Measurements from ENCODE around the gene SFXN5. TPM values are rescaled to one million over a fixed set of nuclear protein-coding genes. Genes with fewer than 3 reads are reported as not detected.

The SFXN5 gene
- total RNA-seq, 2 donors from 2014 or later, result 9.0 to 10.5 TPM

DNA sequence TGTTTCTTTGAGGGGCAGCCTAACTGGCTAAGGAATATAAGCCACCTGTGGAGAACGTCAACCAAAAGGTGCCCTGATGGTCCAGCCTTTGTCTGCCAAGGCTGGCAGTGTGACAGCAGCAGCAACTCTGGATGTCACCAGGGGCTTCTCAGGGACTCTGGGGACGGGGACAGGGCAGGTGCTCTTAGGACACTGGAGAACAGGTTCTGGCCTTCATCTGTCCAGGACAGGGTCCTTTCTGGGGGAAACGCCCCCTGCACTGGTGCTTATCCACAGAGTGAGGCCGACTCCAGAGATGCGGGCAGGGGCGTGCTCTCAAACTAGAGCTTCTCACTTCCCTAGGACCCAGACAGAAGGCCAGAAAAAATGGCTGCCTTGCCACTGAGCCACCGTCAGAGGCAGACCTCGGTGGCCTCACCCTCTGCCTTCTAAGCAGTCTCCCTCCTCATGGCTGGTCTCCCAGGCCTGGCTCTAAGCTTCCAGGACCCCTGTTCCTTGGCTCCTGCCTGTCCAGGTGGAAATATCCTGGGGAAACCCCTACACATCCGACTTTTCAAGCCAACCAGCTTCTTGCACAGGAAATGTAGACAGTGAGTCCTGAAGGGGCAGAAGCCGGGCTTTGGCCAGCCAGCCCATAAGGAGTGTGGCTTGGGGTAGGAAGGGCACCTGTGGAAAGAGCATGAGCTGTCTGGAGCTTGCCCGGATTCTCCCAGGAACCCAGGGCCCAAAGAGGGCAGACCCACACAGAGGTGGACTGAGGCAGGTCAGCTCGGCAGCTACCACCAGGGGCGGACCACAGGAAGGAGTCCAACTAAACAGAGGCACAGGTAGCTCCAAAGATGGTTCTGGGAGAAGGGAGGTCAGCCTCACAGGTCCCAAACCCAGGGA is 11.3 kb upstream of the SFXN5 start:
- intact Hi-C loops (cut with DNase I), result no loop called here
- ATAC-seq, result no peak
- DNase-seq, result no peak

DNA sequence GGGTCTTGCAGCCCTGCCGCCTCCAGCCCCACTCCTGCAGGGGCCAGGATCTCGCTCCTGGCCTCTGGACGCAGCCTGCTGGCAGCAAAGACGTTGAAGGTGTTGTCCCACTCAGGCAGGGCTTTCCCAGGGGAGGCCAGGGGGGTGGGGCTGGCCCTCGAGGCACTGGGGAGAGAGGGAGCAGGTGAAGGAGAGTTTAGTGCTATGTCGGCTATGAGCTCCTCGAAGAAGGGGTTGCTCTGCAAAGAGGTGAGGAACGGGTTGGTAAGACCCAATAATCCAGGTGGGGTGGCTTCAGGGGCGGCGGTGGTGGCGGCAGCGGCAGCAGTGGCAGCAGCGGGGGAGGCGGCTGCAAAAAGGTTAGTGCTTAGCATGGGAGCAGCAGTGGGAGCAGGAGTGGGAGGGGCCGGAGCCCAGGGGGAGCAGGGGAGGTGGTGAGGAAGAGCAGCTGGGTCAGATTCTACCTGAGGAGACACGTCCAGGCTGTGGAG is 9.7 kb upstream of the SFXN5 start:
- intact Hi-C loops (cut with DNase I), result no loop called here
- ATAC-seq, result no peak

DNA sequence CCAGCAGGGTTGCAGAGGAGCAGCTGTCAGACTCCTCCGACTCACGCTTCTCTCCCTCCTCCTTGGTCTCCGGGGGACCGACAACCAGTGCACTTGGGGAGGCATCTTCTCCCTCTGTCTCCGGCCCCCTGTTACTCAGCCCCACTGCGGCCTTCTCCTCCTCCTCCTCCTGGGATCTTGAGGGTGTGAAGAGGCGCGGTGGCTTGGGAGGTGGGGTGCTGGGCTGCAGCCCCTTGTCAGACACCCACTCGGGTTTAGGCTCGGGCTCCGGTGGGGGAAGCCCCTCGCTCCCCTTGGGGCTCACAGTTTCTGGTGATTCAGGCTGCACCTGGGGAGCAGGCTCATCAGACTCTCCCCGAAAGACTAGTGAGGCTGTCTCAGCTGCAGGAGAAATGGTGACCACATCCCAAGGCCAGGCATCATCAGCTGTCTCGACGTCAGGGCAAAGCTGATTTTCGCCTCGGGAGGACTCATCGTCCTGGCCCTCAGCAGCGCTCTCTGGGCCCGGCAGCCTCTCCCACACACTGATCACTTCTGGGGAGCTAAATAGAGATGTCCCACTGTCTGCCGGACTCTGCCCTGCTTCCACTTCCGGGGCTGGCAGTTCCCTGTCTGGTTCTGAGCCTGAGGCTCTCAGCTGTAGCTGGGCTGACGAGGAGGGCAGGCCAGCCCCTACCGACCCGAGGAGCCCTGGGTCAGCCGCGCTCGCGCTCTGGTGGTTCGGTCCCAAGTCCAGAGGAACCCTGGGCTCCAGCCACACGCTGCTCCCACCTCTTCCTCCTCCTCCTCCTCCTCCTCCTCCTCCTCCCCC is 9.0 kb upstream of the SFXN5 start:
- DNase-seq (no peak), ATAC-seq (no peak)
- intact Hi-C loops (cut with DNase I), result no loop called here

More for the DNA sequence above, 9.7 kb upstream of the SFXN5 start:
- no peak for DNase-seq

DNA sequence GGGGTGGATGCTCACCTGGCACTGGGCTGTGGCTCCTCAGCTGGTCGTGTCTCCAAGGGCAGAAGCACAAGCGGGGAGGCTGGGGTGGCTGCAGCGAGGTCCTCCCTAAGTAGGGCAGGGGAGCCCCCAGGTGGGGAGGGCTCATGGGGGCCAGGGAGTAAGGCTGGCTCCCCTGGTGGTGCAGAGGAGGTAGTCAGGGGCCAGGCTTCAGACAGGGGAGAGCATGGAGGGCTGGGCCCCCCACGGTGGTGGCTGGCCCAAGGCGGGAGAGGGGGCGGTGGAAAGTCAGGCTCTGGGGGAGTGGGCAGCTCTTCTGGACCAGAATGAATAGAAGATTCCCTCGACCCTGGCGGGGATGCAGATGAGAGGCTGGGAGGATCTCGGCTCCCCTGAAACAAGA is 8.1 kb upstream of the SFXN5 start:
- intact Hi-C loops (cut with DNase I), result loop anchor here in 1 of 2 donors (10.0 kb wide), 1 partner anchor 185 kb away; no protein-coding TSS in a partner anchor
- DNase-seq (no peak), ATAC-seq (no peak)

DNA sequence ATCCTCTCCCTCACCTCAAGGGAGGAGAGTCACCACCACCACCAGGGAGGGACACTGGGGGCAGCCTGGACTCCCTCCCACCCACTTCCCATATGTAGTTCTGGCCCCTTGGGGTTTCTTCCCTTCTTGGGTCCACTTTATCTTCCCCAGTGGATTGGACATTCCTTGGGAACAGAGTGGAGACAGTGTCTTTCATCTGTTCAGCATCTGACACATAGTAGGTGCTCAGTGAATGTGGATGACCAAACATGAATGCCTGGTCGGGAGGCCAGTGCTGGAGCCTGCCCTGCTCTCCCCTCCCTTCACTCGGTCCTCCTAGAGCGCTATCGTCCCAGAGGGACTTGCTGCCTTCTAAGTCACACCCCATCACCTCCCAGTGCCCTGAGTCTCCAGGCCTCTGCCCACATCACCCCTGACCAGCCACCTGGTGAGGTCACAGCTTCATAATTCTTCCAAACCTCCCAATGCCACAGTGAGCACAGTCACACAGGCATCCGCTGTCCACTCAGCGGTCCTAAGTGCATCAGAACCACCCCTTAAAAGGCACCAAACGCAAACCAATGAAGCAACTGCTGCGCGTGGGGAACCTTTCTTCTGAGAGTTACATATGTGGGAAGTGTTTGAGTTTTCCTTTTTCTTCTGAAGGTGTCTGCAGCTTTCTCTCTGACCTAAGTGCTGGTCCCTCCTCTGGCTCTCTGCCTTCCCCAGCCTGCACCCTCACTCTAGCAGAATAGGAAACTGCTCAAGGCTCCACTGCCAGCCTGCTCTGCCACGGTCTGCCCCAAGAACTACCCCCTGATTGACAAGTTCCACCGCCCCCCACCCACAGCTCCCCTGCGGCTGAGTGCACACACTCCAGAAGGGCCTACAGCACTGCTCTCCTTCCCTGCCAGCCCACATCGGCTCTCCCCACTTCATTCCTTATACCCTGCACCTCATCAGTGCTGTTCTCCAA is 7.2 kb upstream of the SFXN5 start:
- no peak for DNase-seq
- no peak for ATAC-seq
- intact Hi-C loops (cut with DNase I), result loop anchor here in 1 of 2 donors (10.0 kb wide), 1 partner anchor 184 kb away; no protein-coding TSS in a partner anchor

DNA sequence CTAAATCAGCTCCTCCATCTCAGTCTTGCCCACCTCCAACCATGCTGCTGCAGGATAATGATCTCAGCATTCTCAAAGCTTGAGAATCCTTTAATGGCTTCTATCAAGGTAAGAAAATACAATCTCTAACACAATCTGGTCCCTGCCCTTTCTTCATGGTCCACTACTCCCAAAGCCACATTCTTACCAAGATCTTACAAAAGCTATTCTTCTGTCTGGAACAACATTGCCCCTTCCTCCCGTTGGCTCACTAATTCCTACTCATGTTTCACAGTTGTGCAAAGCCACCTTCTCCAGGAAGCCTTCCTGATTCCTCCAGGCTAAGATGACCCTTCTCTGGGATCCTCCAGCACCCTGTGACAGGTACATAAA is 5.9 kb upstream of the SFXN5 start:
- intact Hi-C loops (cut with DNase I), result loop anchor here in 1 of 2 donors (10.0 kb wide), 1 partner anchor 183 kb away; no protein-coding TSS in a partner anchor
- ATAC-seq (no peak), DNase-seq (no peak)

DNA sequence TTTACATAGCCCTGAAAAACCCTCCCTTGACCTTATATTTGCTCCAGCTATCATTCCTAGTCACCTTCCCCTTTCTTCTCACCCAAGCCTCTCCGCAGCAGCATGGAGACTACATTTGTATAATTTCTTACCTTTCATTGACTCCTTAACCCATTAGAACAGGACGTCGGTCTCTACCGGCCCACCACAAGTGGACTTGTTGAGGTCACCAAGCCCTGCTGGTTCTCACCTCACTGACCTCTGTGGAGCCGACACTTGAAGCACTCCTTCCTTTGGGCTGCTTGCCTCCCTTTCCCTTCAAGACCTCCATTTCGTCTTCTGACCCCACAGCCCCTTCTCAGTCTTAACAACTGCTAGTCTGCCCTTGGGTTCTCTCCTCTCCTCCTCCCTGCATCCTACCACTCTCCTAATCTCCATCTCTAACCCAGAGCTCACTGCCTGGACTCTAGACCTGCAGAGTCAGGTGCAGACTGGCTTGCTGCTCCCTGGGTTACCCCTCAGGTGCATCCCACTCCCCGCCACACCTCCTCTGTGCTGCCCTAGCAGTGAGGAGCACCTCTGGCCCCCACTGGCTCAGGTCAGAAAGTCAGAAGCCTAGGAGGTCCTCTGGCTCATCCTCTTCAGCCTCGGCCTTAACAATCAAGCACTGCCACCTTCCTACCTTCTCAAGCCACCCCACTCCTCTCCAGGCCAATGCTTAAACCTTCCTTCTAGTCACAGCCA is 5.3 kb upstream of the SFXN5 start:
- intact Hi-C loops (cut with DNase I), result loop anchor here in 1 of 2 donors (10.0 kb wide), 1 partner anchor 182 kb away; no protein-coding TSS in a partner anchor
- no peak for ATAC-seq
- no peak for DNase-seq

DNA sequence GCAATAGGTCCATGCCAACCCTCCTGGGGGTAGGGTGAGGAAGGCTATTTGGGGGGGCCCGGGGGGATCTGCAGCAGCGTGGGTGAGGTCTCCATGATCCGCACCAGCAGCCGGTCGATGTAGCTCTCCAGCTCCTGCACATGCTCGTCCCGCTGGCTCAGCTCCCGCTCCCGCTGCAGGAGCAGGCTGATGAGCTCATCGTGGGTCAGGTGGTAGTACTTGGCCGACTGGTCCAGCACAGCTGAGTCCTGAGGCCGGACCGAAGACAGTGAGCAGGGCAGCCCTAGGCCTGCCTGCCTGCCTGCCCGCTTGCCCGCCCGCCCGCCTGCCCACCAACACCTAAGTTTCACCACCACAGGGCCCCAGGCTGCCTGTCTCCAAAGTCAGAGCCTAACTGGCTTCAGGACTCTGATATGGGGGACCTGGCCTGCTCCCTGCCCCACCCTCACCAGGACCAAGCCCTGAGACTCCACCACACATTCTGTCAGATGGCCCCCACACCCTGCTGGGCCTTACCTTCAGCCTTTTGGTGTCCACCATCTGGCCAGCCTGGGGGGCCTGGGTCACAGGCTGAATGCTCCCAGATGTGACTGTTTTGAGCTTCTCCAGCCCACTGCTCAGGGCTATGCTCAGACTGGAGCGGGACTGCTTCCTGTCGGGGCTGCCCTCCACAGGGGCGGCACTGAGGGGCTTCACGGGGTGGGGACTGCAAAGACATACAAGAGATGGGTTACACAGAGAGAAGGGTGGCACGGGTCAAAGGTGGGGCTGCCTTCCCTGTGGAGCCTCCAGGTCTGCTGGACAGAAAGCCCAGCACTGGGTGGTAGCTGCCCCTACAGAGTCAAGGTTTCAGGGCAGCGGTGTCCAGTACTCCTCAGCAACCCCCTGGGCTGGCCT is 4.2 kb upstream of the SFXN5 start:
- intact Hi-C loops (cut with DNase I), result loop anchor here in 1 of 2 donors (10.0 kb wide), 1 partner anchor 181 kb away; no protein-coding TSS in a partner anchor
- DNase-seq (no peak), ATAC-seq (no peak)

DNA sequence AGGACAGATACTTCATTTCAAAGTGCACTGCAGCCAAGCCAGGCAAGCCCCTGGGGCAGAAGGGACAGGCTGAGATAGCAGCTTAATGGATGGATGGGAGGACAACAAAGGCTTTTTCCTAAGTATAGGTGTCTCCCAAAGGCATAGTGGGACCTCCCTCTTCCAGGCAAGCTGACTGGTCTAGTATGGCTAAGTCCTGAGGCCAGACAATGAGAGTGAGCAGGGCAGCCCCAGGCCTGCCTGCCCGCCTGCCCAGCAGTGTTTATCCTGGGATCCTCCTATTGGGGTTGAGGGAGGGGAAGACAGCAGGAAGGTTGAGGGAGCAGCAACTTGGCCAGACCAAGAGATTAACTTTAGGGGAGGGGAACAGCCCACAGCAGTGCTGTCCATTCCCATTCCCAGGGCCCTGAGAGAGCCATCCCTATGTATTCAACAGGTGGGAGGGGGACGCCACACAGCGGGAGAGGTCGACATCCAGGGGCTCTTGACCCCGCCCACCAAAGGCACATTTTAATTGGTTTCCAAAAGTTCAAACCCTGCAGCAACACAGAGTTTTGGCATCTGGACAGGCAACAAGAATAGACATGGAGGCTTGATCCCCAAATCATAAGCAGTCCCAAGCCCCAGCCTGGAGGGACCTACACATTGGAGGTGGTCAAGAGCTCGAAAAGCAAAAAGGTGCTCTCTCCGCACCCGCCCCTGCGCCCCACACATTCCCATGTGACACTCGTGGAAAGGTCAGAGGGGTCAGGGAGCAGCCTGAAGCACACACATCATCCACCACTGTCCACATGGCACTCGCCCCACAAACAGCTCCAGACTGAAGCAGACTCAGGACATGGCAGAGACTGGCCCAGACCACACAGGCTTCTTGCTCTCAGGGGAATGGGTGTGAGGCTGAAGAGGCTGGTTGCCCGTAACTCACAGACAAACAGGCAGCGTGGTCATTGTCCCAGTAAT is 2.9 kb upstream of the SFXN5 start:
- ATAC-seq (no peak), DNase-seq (no peak)
- intact Hi-C loops (cut with DNase I), result loop anchor here in 1 of 2 donors (10.0 kb wide), 1 partner anchor 180 kb away; no protein-coding TSS in a partner anchor

DNA sequence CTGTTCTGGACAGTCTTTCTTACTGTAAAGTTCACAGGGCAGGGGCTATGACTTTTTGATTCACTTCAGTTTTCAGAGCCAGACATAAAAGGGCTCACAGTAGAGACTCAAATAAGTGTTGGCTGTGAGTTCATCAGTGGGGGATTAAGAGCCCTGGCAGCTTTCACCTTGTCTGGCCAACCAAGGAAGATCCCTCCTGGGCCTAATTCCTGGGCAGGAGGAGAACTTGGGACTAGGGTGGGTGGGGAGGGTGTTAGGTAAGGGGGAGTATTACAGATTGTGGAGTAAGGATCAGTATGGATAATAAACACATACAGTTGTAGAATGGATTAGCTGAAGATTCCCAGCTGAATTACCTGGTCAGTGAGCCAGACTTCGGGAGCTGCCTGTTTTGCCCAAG is 904 bp upstream of the SFXN5 start:
- ATAC-seq, result no peak
- DNase-seq, result no peak
- intact Hi-C loops (cut with DNase I), result loop anchor here in 1 of 2 donors (10.0 kb wide), 1 partner anchor 178 kb away; no protein-coding TSS in a partner anchor

DNA sequence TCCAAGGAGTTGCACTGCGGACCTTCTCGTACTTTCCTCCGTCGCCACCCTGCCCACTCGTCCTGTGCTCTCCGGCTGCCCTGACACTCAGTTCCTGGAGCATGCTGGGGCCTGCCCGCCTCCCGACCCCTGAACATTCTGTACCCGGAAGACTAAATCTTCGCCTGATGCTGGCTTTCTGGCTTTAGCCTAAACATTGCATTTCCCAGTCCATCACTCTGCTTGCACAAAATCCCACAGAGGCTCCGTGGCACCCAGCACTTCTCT is 550 bp upstream of the SFXN5 start:
- intact Hi-C loops (cut with DNase I), result loop anchor here in 1 of 2 donors (10.0 kb wide), 1 partner anchor 177 kb away; no protein-coding TSS in a partner anchor
- ATAC-seq (peak; percentile 1 to 7), DNase-seq (peak; percentile 48)

DNA sequence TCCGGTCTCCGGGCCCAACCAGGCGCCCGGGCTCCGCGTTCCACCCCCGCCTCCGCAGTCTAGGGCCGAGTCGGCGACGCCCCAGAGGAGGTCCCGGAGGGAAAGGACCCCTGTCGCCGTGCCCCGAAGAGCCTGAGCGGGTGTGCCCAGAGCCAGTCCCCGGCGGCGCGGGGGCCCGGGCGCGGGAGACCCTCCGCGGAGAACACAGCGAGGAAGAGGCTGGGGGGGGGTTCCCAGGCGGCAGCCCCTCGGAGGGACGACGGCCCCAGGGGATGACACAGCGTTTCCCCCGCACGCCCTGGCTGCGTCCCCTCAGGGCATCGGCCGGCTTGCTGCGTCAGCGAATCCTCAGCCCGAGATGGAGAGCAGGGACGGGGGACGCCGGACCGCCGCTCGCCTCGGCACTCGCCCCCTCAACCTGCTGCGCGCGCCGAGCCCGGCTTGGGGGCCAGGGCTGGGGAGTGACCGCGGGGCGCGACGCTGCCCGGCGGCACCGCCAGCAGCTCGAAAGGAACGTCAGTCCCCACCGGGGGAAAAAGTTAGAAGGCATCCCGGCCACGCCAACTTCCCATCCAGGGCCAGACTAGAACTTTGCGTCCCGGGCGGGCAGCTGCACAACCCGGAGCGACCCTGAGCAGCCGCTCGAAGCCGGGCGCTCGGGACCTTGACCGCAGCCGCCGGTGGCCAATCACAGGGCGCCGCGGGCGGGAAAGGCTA is 711 bp downstream of the SFXN5 start:
- intact Hi-C loops (cut with DNase I), result loop anchor here (2.0 to 10.0 kb wide), 2 partner anchors 42 to 176 kb away; partner anchors contain the start of gene RAB11FIP5 (in 1 of the 2)
- ATAC-seq, result peak; percentile 24 to 45
- DNase-seq, result peak; percentile 58

DNA sequence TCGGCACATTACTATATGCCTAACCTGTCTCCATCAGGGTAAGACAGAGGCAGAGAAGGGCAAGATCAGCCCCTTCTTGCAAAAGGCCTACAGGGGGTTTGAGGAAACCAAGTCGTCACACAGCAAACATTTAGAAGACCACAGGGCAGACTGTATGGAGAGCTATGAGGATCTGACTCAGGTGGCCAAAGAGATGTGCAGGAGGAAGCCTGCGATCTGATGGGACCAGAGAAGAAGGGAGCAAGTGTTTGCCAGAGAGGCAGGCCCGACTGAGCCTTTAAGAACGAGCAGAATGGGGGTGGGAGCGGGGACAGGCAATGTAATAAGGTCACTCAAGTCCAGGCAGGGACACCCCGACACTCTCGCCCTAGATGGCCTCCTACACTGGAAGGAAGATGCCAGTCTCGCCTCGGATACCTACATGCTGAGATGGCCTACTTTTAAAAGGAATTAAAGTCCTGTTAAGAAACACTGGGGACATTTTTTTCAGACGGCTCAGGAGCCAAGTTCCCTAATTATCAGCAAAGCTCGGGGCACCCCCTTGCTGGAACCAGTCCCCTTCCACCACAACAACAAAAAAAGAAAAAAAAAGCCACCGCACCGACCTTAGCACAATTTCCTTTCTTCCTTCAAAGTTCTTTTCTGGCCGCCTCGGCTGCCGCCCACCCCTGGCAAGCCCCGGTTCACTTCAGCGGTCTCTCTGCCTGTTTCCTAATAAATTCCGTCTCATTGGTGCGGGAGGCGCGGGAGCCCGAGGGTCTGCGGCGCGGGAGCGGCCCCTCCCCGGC is 1.5 kb downstream of the SFXN5 start:
- intact Hi-C loops (cut with DNase I), result loop anchor here (2.0 to 10.0 kb wide), 2 partner anchors 43 to 175 kb away; partner anchors contain the start of gene RAB11FIP5 (in 1 of the 2)
- no peak for ATAC-seq
- no peak for DNase-seq
